HepG2 (cell line): ENCODE results near the gene OSBPL2. TPM values are rescaled to one million over a fixed set of nuclear protein-coding genes. Genes with fewer than 3 reads are reported as not detected.

ENCODE experiments used
- EZH2 ChIP-seq: conservative IDR thresholded peaks from 2 replicates; pipeline ENCODE4 v1.6.1; 2012; ENCODE audit warnings: mild to moderate bottlenecking, low read depth, low read length, moderate library complexity
- GABPB1 ChIP-seq: IDR thresholded peaks from 2 replicates; pipeline ENCODE4 v1.6.1; 2016; ENCODE audit warnings: mild to moderate bottlenecking, missing genetic modification reagents, moderate library complexity, missing compliant biosample characterization
- HDAC2 ChIP-seq: sonication (generic); formaldehyde crosslinking; IDR thresholded peaks from 2 replicates; pipeline ENCODE4 v1.4.0; 2020; ENCODE audit warnings: missing genetic modification reagents
- MAZ ChIP-seq, 2 experiments: sonication (generic) in 1 of 2; formaldehyde crosslinking in 1 of 2; IDR thresholded peaks; 2 replicates each; pipeline versions ENCODE4 v1.5.0 to v1.6.1; 2012 to 2020; ENCODE audit warnings: low read depth in 2 of 2, mild to moderate bottlenecking in 2 of 2, borderline replicate concordance in 1 of 2, improper control_type of control experiment in 1 of 2, low read length in 1 of 2, missing genetic modification reagents in 1 of 2, moderate library complexity in 1 of 2
- MTF2 ChIP-seq: sonication (generic); formaldehyde crosslinking; IDR thresholded peaks from 2 replicates; pipeline ENCODE4 v1.5.0; 2020; ENCODE audit warnings: missing genetic modification reagents, borderline replicate concordance
- MYC ChIP-seq: sonication (generic); formaldehyde crosslinking; IDR thresholded peaks from 2 replicates; pipeline ENCODE4 v1.9.0; 2021; ENCODE audit warnings: missing genetic modification reagents, borderline replicate concordance
- SOX5 ChIP-seq: IDR thresholded peaks from 2 replicates; pipeline ENCODE4 v1.6.1; 2016; ENCODE audit warnings: borderline replicate concordance
- SRSF1 ChIP-seq: fragments of 200-400 bp; formaldehyde crosslinking; optimal IDR thresholded peaks from 2 replicates; pipeline ENCODE3; 2017; ENCODE audit warnings: mild to moderate bottlenecking, low read depth, low read length, moderate library complexity
- SUZ12 ChIP-seq: fragments of 150-350 bp; IDR thresholded peaks from 2 replicates; pipeline ENCODE4 v1.6.1; 2014; ENCODE audit warnings: low read depth, low read length
- XRCC5 ChIP-seq: fragments of 200-400 bp; formaldehyde crosslinking; optimal IDR thresholded peaks from 2 replicates; pipeline ENCODE3; 2017; ENCODE audit warnings: mild to moderate bottlenecking, low read length
- ZFP82 ChIP-seq: sonication (generic); formaldehyde crosslinking; IDR thresholded peaks from 2 replicates; pipeline ENCODE4 v1.5.1; 2020; ENCODE audit warnings: mild to moderate bottlenecking, missing genetic modification reagents, borderline replicate concordance
- ZNF550 ChIP-seq: sonication (generic); formaldehyde crosslinking; IDR thresholded peaks from 2 replicates; pipeline ENCODE4 v1.4.0; 2020; ENCODE audit warnings: mild to moderate bottlenecking, missing genetic modification reagents, borderline replicate concordance
- ZNF891 ChIP-seq: sonication (generic); formaldehyde crosslinking; IDR thresholded peaks from 2 replicates; pipeline ENCODE4 v1.5.0; 2020; ENCODE audit warnings: mild to moderate bottlenecking, missing genetic modification reagents
- polyA plus RNA-seq, 8 experiments: library from polyadenylated mRNA; depleted of rRNA in 3 of 8; stranded (reverse) in 7 of 8; unstranded in 1 of 8; fragments of >200 nt; fragmentation: Illumina TruSeq in 4 of 8; extraction: Trizol in 4 of 8; gene quantifications; 2 replicates each; pipeline versions ENCODE4 v1.2.1 to v1.2.3, GENCODE V29; 2011 to 2016; ENCODE audit warnings: low read depth in 4 of 8, missing spikeins in 1 of 8, mixed read lengths in 1 of 8; ENCODE audit not compliant: insufficient read depth in 1 of 8
- total RNA-seq, 5 experiments: library from RNA; depleted of rRNA; stranded (reverse); fragments of >200 nt; fragmentation: Illumina TruSeq; extraction: Trizol; gene quantifications; 2 replicates each; pipeline ENCODE4 v1.2.3, GENCODE V29; 2016; ENCODE audit warnings: low read depth in 1 of 5
- TF ChIP-seq, protein P1 (sequence below): sonication (generic); formaldehyde crosslinking; IDR thresholded peaks from 2 replicates; pipeline ENCODE4 v1.8.1; 2023; ENCODE audit warnings: mild to moderate bottlenecking, moderate library complexity, missing genetic modification reagents
- TF ChIP-seq, protein P2 (sequence below): IDR thresholded peaks from 2 replicates; pipeline ENCODE4 v1.6.1; 2016; ENCODE audit warnings: low read depth
- TF ChIP-seq, protein P3 (sequence below): sonication (generic); formaldehyde crosslinking; IDR thresholded peaks from 2 replicates; pipeline ENCODE4 v1.4.0; 2020; ENCODE audit warnings: mild to moderate bottlenecking, missing genetic modification reagents
- TF ChIP-seq, protein P4 (sequence below): fragments of 450-650 bp; IDR thresholded peaks from 2 replicates; pipeline ENCODE4 v1.6.1; 2017; ENCODE audit warnings: mild to moderate bottlenecking
- TF ChIP-seq, protein P5 (sequence below): sonication (generic); formaldehyde crosslinking; IDR thresholded peaks from 2 replicates; pipeline ENCODE4 v1.5.0; 2020; ENCODE audit warnings: mild to moderate bottlenecking, missing genetic modification reagents

Gene OSBPL2
- total and polyA plus RNA-seq, 2 of the 13 experiments (the other 11 are each of a cell fraction or from before 2014, with no cell fraction given) = 18.5 to 37.4 TPM

DNA sequence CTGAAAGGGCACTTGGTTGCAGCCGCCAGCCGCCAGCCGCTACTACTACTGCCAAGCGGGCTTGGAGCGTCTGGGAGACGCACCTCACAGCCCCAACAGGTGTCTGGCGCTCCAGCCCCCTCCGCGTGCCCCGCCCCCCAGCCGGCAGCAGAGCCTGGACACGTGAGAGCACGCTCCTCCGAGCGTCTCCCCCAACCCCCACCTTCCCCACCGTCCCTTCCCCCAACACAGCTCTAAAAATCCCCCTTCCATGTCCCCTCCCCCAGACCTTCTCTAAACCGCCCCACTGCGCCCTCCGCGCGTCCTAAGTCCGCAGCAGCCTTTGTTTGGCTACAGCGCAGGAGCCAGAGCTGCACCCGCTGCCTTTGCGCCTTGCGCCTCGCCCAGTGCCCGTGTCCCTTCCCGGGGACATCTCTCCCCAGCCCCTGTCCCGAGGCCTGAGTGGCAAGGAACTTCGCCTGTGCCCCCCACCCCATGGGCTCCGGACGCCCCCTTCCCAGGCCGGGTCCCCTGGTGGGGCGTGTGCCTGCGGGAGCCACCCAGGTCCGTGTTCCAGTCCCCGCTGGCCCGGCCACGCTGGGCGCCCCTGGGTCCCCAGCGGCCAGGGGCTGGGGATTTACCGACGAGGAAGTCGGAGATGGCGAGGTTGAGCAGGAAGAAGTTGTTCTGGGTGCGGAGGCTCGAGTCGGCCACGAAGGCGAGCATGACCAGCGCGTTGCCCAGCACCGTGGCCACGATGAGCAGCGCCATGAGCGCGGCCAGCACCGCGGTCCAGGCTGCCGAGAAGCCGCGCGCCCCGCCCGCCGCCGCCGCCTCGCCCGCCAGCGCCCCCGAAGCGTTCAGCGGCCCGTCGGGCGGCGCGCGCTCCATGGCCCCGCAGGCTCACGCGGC lies 19.0 kb upstream of the OSBPL2 start (continued):
- TF ChIP-seq ZFP82 (CRISPR knock-in tag) (no peak), XRCC5 (peak; percentile 25), ZNF891 (CRISPR knock-in tag) (no peak), MYC (CRISPR knock-in tag) (0 out of 2 replicates have a peak, but pooled peaks have one; percentile 25), HDAC2 (CRISPR knock-in tag) (no peak), MAZ (IDR thresholded peaks at IDR 0.05; ENCODE audit: borderline replicate concordance, low read depth, low read length) (no peak), MAZ (CRISPR knock-in tag; IDR thresholded peaks at IDR 0.05; ENCODE audit: low read depth) (peak; percentile 0; the same call in 1 of the 2 replicates), SRSF1 (peak; percentile 37), ZNF550 (CRISPR knock-in tag) (0 out of 2 replicates have a peak, but pooled peaks have one; percentile 45), SOX5 (CRISPR knock-in tag) (no peak), EZH2 (peak; percentile 73; the same call in 1 of the 2 replicates), GABPB1 (CRISPR knock-in tag) (peak; percentile 28; the same call in 1 of the 2 replicates), SUZ12 (no peak), MTF2 (CRISPR knock-in tag) (peak; percentile 65; the same call in 1 of the 2 replicates)
- TF ChIP-seq, protein P1, sequence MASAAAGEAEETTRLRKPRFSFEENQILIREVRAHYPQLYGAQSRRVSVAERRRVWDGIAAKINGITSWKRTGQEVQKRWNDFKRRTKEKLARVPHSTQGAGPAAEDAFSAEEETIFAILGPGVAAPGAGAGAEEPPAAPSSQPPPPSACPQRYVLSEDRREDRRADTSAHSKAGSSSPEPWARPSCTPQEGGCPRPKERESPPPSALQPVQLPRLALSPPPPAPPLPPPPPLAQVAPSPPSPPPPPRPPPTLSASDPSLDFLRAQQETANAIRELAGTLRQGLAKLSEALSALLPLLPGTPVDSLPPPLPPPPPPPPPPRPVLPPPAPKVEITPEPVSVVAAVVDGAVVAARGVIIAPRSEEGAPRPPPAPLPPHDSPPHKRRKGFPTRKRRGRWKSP = peak; percentile 99
- TF ChIP-seq, protein P2, sequence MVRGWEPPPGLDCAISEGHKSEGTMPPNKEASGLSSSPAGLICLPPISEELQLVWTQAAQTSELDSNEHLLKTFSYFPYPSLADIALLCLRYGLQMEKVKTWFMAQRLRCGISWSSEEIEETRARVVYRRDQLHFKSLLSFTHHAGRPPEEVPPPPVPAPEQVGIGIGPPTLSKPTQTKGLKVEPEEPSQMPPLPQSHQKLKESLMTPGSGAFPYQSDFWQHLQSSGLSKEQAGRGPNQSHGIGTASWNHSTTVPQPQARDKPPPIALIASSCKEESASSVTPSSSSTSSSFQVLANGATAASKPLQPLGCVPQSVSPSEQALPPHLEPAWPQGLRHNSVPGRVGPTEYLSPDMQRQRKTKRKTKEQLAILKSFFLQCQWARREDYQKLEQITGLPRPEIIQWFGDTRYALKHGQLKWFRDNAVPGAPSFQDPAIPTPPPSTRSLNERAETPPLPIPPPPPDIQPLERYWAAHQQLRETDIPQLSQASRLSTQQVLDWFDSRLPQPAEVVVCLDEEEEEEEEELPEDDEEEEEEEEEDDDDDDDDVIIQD (CRISPR knock-in tag) = no peak
- TF ChIP-seq, protein P3, sequence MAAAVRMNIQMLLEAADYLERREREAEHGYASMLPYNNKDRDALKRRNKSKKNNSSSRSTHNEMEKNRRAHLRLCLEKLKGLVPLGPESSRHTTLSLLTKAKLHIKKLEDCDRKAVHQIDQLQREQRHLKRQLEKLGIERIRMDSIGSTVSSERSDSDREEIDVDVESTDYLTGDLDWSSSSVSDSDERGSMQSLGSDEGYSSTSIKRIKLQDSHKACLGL (CRISPR knock-in tag) = peak; percentile 5; the same call in 1 of the 2 replicates
- TF ChIP-seq, protein P4, sequence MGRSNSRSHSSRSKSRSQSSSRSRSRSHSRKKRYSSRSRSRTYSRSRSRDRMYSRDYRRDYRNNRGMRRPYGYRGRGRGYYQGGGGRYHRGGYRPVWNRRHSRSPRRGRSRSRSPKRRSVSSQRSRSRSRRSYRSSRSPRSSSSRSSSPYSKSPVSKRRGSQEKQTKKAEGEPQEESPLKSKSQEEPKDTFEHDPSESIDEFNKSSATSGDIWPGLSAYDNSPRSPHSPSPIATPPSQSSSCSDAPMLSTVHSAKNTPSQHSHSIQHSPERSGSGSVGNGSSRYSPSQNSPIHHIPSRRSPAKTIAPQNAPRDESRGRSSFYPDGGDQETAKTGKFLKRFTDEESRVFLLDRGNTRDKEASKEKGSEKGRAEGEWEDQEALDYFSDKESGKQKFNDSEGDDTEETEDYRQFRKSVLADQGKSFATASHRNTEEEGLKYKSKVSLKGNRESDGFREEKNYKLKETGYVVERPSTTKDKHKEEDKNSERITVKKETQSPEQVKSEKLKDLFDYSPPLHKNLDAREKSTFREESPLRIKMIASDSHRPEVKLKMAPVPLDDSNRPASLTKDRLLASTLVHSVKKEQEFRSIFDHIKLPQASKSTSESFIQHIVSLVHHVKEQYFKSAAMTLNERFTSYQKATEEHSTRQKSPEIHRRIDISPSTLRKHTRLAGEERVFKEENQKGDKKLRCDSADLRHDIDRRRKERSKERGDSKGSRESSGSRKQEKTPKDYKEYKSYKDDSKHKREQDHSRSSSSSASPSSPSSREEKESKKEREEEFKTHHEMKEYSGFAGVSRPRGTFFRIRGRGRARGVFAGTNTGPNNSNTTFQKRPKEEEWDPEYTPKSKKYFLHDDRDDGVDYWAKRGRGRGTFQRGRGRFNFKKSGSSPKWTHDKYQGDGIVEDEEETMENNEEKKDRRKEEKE = no peak
- TF ChIP-seq, protein P5, sequence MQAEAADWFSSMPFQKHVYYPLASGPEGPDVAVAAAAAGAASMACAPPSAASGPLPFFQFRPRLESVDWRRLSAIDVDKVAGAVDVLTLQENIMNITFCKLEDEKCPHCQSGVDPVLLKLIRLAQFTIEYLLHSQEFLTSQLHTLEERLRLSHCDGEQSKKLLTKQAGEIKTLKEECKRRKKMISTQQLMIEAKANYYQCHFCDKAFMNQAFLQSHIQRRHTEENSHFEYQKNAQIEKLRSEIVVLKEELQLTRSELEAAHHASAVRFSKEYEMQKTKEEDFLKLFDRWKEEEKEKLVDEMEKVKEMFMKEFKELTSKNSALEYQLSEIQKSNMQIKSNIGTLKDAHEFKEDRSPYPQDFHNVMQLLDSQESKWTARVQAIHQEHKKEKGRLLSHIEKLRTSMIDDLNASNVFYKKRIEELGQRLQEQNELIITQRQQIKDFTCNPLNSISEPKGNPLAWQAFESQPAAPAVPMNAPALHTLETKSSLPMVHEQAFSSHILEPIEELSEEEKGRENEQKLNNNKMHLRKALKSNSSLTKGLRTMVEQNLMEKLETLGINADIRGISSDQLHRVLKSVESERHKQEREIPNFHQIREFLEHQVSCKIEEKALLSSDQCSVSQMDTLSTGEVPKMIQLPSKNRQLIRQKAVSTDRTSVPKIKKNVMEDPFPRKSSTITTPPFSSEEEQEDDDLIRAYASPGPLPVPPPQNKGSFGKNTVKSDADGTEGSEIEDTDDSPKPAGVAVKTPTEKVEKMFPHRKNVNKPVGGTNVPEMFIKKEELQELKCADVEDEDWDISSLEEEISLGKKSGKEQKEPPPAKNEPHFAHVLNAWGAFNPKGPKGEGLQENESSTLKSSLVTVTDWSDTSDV (CRISPR knock-in tag) = 0 out of 2 replicates have a peak, but pooled peaks have one; percentile 62
